Measurements from ENCODE around the gene SRGAP2B.
"Not testable (repeated sequence)": the region's sequence is repeated elsewhere in the genome, so short reads cannot be mapped to it uniquely, and the experiment has no call there.

The SRGAP2B gene

GRCh38 chr1:144946525-144947480, 148.3 kb downstream of the SRGAP2B start:
- not testable (repeated sequence) for DNase-seq (ENCODE audit: low read depth)

- DNase-seq (ENCODE audit: low read depth), result not testable (repeated sequence)
Measured at GRCh38 chr1:144941710-144942109, 153.4 kb downstream of the SRGAP2B start.

DNA sequence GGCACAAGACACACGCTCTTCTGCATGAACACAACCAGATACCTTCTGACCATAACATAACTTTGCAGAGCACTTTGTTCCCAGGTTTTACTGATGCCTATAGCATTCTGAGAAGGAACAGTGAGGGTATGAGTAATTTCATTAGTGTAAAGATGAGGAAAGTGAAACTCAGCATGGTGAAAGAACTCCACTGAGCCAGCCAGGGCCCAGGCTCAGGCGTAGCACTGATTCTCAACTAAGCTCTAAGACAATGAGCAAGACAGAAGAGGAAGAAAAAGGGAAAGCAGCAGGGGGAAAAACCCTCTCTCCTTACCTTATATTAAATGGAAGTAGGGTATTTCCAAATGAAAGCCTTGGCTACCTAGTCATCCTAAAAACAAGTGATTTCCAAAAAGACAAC, 155.1 kb downstream of the SRGAP2B start:
- not testable (repeated sequence) for DNase-seq (ENCODE audit: low read depth)

DNA sequence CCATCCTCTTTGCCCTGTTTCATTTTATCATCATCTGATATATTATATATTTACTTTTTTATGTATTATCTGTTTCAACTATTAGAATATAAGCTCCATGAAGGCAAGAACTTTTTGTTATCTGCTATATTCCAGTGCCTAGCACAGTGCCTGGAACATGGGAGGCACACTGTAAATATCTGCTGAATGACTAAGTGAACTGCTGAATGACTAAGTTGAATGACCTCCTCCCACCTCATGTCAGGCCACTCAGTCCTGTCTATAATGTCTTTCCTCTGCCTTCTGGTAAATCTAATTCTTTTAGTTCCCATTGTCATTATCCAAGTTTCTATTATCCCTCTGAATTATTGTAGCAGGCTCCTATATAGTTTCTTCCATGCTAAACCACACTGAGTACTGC, 156.5 kb downstream of the SRGAP2B start:
- DNase-seq (ENCODE audit: low read depth), result not testable (repeated sequence)

- not testable (repeated sequence) for DNase-seq (ENCODE audit: low read depth)
Measured at GRCh38 chr1:144936186-144936732, 158.9 kb downstream of the SRGAP2B start.

GRCh38 chr1:144935310-144935709, 159.8 kb downstream of the SRGAP2B start:
- not testable (repeated sequence) for DNase-seq (ENCODE audit: low read depth)

GRCh38 chr1:144933014-144933413, 162.1 kb downstream of the SRGAP2B start:
- DNase-seq (ENCODE audit: low read depth), result not testable (repeated sequence)

DNA sequence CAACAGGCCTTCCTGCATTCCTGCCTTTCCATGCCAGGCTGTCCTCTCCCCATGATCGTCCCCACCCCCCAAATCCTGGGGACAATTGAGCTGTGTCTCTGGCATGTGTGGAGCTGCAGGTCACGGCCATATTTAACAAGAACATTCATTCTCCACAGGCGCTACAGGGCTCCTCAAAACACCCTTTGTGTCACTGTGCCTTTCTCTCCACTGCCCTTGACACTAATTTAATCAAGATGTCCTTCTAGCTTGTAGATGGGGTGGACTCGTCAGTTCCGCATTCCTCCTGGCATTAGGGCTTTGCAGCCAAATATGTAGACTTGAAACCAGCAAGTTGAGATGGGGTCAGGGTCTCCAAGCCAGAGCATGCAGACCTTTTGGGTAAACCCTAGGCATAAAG, 163.0 kb downstream of the SRGAP2B start:
- DNase-seq (ENCODE audit: low read depth), result not testable (repeated sequence)

- DNase-seq (ENCODE audit: low read depth), result not testable (repeated sequence)
Measured at GRCh38 chr1:144931553-144931952, 163.6 kb downstream of the SRGAP2B start.

DNA sequence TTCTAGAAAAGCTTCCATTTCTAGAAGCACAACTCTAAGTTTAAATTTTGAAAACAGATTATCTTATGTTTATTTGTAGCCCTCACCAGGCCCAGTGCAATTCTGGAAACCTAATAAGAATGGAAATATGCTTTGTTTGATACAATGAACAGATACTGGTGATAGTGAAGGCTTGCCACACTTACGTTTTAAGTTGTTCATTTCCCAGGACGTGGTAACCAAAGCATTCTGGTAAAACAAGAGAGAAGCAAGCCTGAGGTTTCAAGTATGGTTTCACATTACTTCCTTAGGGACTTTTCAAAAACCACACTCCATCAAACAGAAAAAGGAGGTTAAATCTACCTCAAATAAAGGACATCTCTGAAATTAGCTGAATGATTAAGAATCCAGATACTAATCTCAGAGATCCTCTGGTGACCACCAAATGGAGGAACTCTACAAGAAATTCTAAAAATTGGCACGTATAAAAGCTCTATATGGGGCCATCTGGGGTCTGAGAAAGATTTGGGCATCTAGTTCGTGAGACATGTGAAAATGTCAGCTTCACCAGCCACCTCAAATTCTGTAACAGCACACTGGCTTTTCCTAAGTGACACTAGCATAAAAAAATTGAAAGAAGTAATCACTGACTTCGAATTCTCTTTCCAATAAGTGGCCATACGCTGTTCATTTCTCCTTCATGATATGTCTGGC, 164.9 kb downstream of the SRGAP2B start:
- not testable (repeated sequence) for DNase-seq (ENCODE audit: low read depth)

DNA sequence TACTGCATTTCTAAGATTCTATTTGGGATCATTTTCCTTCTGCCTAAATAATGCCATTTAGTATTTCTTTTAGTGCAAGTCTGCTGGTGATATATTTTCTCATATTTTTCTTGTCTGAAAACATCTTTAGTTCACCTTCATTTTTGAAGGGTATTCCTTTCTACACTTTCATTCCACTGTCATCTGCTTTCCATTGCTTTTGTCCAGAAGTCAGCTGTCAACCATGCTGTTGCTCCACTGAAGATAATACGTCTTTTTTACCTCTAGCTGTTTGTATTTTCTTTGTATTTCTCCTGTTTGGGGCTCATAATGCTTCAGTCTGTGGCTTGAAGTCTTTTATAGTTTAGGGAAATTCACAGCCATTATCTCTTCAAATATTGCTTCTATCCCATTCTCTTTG, 167.8 kb downstream of the SRGAP2B start:
- not testable (repeated sequence) for DNase-seq (ENCODE audit: low read depth)

DNA sequence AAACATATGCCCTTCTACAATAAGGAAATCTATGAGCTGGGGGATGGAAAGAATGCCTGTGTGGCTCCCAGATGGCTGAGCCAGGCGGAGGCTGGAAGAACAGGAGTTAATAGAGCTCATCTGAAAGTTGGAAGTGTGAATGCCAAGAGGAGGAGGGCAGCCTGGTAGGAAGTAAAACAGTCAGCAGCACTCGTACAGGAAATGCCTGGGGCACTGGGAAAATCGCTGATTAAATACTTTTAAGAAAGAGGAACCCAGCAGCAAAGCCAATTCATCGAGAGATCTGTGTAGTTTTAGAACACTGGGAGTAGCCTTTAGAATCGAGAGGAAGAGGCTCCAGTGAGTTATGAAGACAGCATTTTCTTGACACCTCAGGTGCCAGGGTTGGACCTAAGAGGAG, 171.5 kb downstream of the SRGAP2B start:
- not testable (repeated sequence) for DNase-seq (ENCODE audit: low read depth)

GRCh38 chr1:144922785-144923184, 172.3 kb downstream of the SRGAP2B start:
- not testable (repeated sequence) for DNase-seq (ENCODE audit: low read depth)

GRCh38 chr1:144919106-144919505, 176.0 kb downstream of the SRGAP2B start:
- DNase-seq (ENCODE audit: low read depth), result not testable (repeated sequence)

GRCh38 chr1:144918027-144918603, 177.0 kb downstream of the SRGAP2B start:
- DNase-seq (ENCODE audit: low read depth), result not testable (repeated sequence)

- not testable (repeated sequence) for DNase-seq (ENCODE audit: low read depth)
Measured at GRCh38 chr1:144917154-144918026, 177.7 kb downstream of the SRGAP2B start.

DNA sequence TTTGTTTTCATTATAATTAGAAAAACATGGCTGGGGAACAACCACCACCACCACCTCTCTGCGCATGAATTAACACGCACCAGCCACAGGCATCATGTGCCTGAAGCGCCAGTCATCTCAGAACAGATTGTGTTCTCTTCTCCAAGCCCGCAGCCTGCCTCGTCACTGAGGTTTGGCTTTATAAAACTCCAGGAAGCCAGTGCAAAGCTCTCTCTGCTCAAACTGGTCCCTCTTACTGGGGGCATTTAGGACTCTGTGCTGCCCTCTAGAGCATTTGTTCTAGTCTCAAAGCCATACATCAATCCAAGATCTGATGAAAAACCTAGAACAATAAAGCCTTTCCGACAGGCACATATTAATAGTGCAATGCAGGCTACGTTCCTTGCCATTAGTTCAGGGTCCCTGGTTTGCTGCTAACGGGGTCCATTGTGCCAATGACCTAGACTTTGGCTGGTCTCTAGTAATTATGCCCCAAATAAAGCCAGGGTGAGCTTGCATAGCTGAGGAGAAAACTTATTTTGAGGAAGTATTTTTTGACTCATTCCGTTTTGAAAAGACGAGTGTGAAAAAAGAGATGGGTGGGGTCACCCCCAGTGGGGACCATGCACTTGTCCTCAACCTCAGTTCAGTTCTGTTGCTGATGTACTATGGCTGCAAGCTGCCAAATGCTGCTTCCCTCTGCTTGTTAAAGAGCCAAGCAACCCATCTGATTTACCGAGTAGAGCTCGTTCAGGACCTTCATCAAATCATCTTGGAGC, 181.0 kb downstream of the SRGAP2B start:
- not testable (repeated sequence) for DNase-seq (ENCODE audit: low read depth)

DNA sequence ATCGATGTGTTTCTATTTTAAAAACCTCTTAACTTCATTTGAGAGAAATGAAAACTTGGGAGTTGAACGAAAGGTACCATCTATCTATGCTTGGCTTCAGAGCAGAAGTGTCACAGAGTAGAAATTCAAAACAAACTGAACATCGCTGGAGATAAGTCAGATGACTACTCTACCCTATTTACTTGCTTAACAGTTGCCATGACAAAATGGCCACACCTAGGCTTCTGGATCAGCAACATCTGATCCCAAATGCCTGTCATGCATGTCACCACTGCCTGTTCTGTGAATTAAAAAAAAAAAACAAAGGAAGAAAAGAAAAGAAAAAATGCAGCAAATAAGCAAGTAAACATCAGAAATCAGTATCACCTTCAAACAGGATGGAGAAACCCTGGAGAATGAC, 181.7 kb downstream of the SRGAP2B start:
- DNase-seq (ENCODE audit: low read depth), result not testable (repeated sequence)

DNA sequence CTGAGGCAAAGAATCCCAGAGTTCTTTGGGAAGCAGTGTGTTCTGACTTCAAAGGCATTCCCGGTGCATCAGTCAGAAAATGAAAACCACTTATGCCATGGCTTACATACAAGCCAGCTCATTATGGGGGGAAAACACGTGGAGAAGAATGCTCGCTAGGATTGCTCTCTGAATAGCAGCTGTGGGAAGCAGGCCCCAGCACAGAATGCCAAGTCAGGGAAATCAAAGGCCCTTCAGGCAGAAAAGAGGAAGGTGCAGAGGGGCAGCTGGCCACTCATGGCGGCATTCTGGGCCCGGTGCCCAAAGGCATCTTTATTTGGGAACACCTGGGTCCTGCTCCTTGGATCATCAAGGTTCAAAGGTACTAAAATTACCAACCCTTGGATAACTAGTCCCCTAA, 184.4 kb downstream of the SRGAP2B start:
- DNase-seq (ENCODE audit: low read depth), result not testable (repeated sequence)

DNA sequence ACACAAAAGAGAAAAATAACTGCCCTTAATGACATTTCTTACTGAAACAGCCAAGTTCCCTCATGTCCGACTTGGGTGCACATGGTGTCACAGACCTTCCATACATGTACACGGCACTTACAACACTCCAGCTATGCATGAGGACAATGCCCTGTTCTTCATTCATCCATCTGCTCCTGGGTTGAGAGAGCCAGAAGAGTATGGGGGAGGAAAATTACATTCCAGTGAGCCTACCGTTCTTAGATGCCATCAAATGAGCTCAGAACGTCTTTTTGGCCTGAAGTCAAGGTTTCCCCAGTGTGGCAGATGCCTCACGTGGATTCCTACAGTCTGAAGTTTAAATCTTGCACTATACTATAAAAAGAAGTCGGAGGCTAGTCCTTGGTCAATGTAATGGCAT, 194.3 kb downstream of the SRGAP2B start:
- not testable (repeated sequence) for DNase-seq (ENCODE audit: low read depth)

Data from stimulated activated CD8-positive, alpha-beta memory T cell treated with anti-CD3 and anti-CD28 coated beads, Interleukin-4, amount 100 ng/mL, for 24 hours (primary cell).